ENCODE results near the gene NCF1. TPM values are rescaled to one million over a fixed set of nuclear protein-coding genes. Genes with fewer than 3 reads are reported as not detected.
"Not testable (repeated sequence)": the region's sequence is repeated elsewhere in the genome, so short reads cannot be mapped to it uniquely, and the experiment has no call there.

Gene NCF1
- total and polyA plus RNA-seq, 2 of the 4 experiments (the other 2 are of a cell fraction), result not detected

GRCh38 chr7:74766991-74767390 is 6.8 kb upstream of the NCF1 start:
- H3K4me1 ChIP-seq (ENCODE audit: control insufficient read depth, insufficient read depth, low read length); H2AK5ac ChIP-seq (ENCODE audit: low read depth, low read length); H2BK5ac ChIP-seq (ENCODE audit: low read depth, low read length, poor library complexity, severe bottlenecking); H4K8ac ChIP-seq (ENCODE audit: low read depth in 2 of 2, low read length in 2 of 2); H3K27me3 ChIP-seq (ENCODE audit: control insufficient read depth, insufficient read depth, low read length); POLR2A ChIA-PET (ENCODE audit: unreplicated experiment); H2BK20ac ChIP-seq (ENCODE audit: low read depth, low read length); in situ Hi-C loops (cut with MboI; ENCODE audit: low sequenced_read_pairs); H3K9me1 ChIP-seq (ENCODE audit: insufficient read depth, low read length); H2AFZ ChIP-seq (replicated peaks; ENCODE audit: low read length, poor library complexity); dilution Hi-C loops (cut with HindIII; ENCODE audit: low sequenced_read_pairs, unreplicated experiment); H4K20me1 ChIP-seq (ENCODE audit: insufficient read depth, low read length); H3K79me1 ChIP-seq (ENCODE audit: low read depth in 1 of 2, low read length in 2 of 2); H3K9me3 ChIP-seq (ENCODE audit: control insufficient read depth, insufficient read depth, low read length); H3K18ac ChIP-seq (ENCODE audit: low read depth, low read length); H4K5ac ChIP-seq (ENCODE audit: low read depth, low read length); ATAC-seq (ENCODE audit: low read depth); H3K56ac ChIP-seq (ENCODE audit: extremely low read depth, insufficient read depth, low read length); H3K9ac ChIP-seq (ENCODE audit: low read depth, low read length); H2BK15ac ChIP-seq (ENCODE audit: low read depth, low read length); H2AK9ac ChIP-seq (replicated peaks; ENCODE audit: low read depth, low read length, poor library complexity); H3K4me3 ChIP-seq (ENCODE audit: insufficient read depth, low read depth, low read length); H3K27ac ChIP-seq (ENCODE audit: insufficient read depth, low read length); intact Hi-C loops (cut with micrococcal nuclease); CTCF ChIA-PET; H3K4me2 ChIP-seq (ENCODE audit: low read depth, low read length); H4K91ac ChIP-seq (ENCODE audit: insufficient read depth, low read depth, low read length); H3K14ac ChIP-seq (replicated peaks; ENCODE audit: low read depth, low read length); BruUV-seq (replicated peaks); H3K36me3 ChIP-seq (ENCODE audit: control insufficient read depth, insufficient read depth, low read length); H3K23ac ChIP-seq (ENCODE audit: low read depth, low read length); DNase-seq: not testable (repeated sequence)
- H2BK120ac ChIP-seq (ENCODE audit: low read depth, low read length), result peak overlapping the region; percentile 23; the same call in 1 of the 2 replicates
- H3K4ac ChIP-seq (ENCODE audit: low read depth, low read length), result peak overlapping the region; percentile 35; the same call in 1 of the 2 replicates
- WGBS, 2 experiments (ENCODE audit: extremely low coverage in 2 of 2, insufficient read length in 1 of 2), result no CpG with 5 or more reads among the region's 10 CpGs

- H3K14ac ChIP-seq (replicated peaks; ENCODE audit: low read depth, low read length); CTCF ChIA-PET; H3K4me1 ChIP-seq (ENCODE audit: control insufficient read depth, insufficient read depth, low read length); ATAC-seq (ENCODE audit: low read depth); H3K27ac ChIP-seq (ENCODE audit: insufficient read depth, low read length); H3K4ac ChIP-seq (ENCODE audit: low read depth, low read length); H3K18ac ChIP-seq (ENCODE audit: low read depth, low read length); H2AFZ ChIP-seq (replicated peaks; ENCODE audit: low read length, poor library complexity); H3K4me3 ChIP-seq (ENCODE audit: insufficient read depth, low read depth, low read length); in situ Hi-C loops (cut with MboI; ENCODE audit: low sequenced_read_pairs); H4K91ac ChIP-seq (ENCODE audit: insufficient read depth, low read depth, low read length); H3K79me1 ChIP-seq (ENCODE audit: low read depth in 1 of 2, low read length in 2 of 2); POLR2A ChIA-PET (ENCODE audit: unreplicated experiment); H3K23ac ChIP-seq (ENCODE audit: low read depth, low read length); DNase-seq; H4K5ac ChIP-seq (ENCODE audit: low read depth, low read length); H2AK5ac ChIP-seq (ENCODE audit: low read depth, low read length); H3K9me1 ChIP-seq (ENCODE audit: insufficient read depth, low read length); H3K27me3 ChIP-seq (ENCODE audit: control insufficient read depth, insufficient read depth, low read length); H3K56ac ChIP-seq (ENCODE audit: extremely low read depth, insufficient read depth, low read length); BruUV-seq (replicated peaks); H3K9me3 ChIP-seq (ENCODE audit: control insufficient read depth, insufficient read depth, low read length); H3K4me2 ChIP-seq (ENCODE audit: low read depth, low read length); dilution Hi-C loops (cut with HindIII; ENCODE audit: low sequenced_read_pairs, unreplicated experiment); H2BK20ac ChIP-seq (ENCODE audit: low read depth, low read length); H2BK15ac ChIP-seq (ENCODE audit: low read depth, low read length); H2BK120ac ChIP-seq (ENCODE audit: low read depth, low read length); intact Hi-C loops (cut with micrococcal nuclease); H3K9ac ChIP-seq (ENCODE audit: low read depth, low read length); H4K20me1 ChIP-seq (ENCODE audit: insufficient read depth, low read length); H2BK5ac ChIP-seq (ENCODE audit: low read depth, low read length, poor library complexity, severe bottlenecking); H3K36me3 ChIP-seq (ENCODE audit: control insufficient read depth, insufficient read depth, low read length); H4K8ac ChIP-seq (ENCODE audit: low read depth in 2 of 2, low read length in 2 of 2); H2AK9ac ChIP-seq (replicated peaks; ENCODE audit: low read depth, low read length, poor library complexity): not testable (repeated sequence)
- WGBS, 2 experiments (ENCODE audit: extremely low coverage in 2 of 2, insufficient read length in 1 of 2), result no CpG with 5 or more reads among the region's 7 CpGs
Measured at GRCh38 chr7:74770062-74770461, 3.7 kb upstream of the NCF1 start.

Measured in IMR-90 (cell line).